Ovary (tissue), 9 donors: Measurements from ENCODE around the gene PABPN1. TPM values are rescaled to one million over a fixed set of nuclear protein-coding genes. Genes with fewer than 3 reads are reported as not detected.

Source experiments
- DNase-seq, 5 donors: peaks; one replicate each; pipeline ENCODE4 v3.0.0-alpha.2; 2019 to 2020
- H3K27ac ChIP-seq, 2 donors: fragments of 200-600 bp; one replicate each; pipeline versions ENCODE4 v1.5.1 to v1.8.0; 2019 to 2022
- H3K27me3 ChIP-seq: fragments of 200-600 bp; one replicate; pipeline ENCODE4 v1.8.0; 2022
- H3K36me3 ChIP-seq: fragments of 200-600 bp; sonication (generic); one replicate; pipeline ENCODE4 v1.5.1; 2019
- H3K4me1 ChIP-seq: one replicate; pipeline ENCODE4 v1.8.1; 2013; ENCODE audit warnings: mild to moderate bottlenecking, moderate library complexity; ENCODE audit not compliant: insufficient read depth
- H3K4me3 ChIP-seq: fragments of 200-600 bp; sonication (generic); one replicate; pipeline ENCODE4 v1.5.1; 2017
- H3K9me3 ChIP-seq, 2 donors: fragments of 200-600 bp in 1 of 2; sonication (generic) in 1 of 2; one replicate each; pipeline versions ENCODE4 v1.5.1 to v1.8.1; 2013 to 2019; ENCODE audit warnings: mild to moderate bottlenecking in 1 of 2, moderate library complexity in 1 of 2
- EP300 ChIP-seq: sonication (generic); formaldehyde crosslinking; IDR thresholded peaks from one replicate; pipeline ENCODE4 v1.6.1; 2017; ENCODE audit warnings: antibody characterized with exemption
- POLR2A ChIP-seq: fragments of 450-650 bp; IDR thresholded peaks from one replicate; pipeline ENCODE4 v1.6.1; 2017; ENCODE audit warnings: antibody characterized with exemption, mild to moderate bottlenecking, moderate library complexity
- WGBS, 3 donors: extraction: QIAGEN DNeasy Blood & Tissue Kit in 1 of 3; methylation state at CpG; one replicate each; pipeline versions ENCODE4 v1.1.5 to v1.1.7; 2013 to 2017; 5-methylcytosine and 5-hydroxymethylcytosine counted together
- intact Hi-C, 4 donors: fragments of 100-400 bp; cut with DNase I; formaldehyde crosslinking; loops; one replicate each; pipeline versions ENCODE4 v1.11.0 to v1.15.1; 2022 to 2023
- polyA plus RNA-seq, 2 donors: library from polyadenylated mRNA; stranded (reverse); fragments of 200-250 nt in 1 of 2; fragments of 350-450 nt in 1 of 2; fragmentation: Illumina TruSeq in 1 of 2; extraction: RNeasy Lipid Tissue Mini Kit (QIAGEN cat#74804) in 1 of 2; gene quantifications; one replicate each; pipeline ENCODE4 v1.2.3, GENCODE V29; 2013 to 2014
- total RNA-seq, 7 donors: library from RNA; depleted of rRNA in 2 of 7; stranded (reverse); fragments of >200 nt in 2 of 7; fragmentation: NEBNext Ultra II Directional in 3 of 7; extraction: Animal tissue kit (Norgen Biotek cat#: 25700) in 3 of 7; gene quantifications; one replicate each; pipeline versions ENCODE4 v1.1.0 to v1.2.4, GENCODE V29; 2016 to 2023
- TF ChIP-seq, protein P1 (sequence below), 3 donors: fragments of 450-650 bp in 2 of 3; fragments of 200-600 bp in 1 of 3; IDR thresholded peaks; one replicate each; pipeline versions ENCODE4 v1.5.1 to v1.8.0; 2016 to 2022; ENCODE audit warnings: antibody characterized with exemption in 3 of 3, mild to moderate bottlenecking in 1 of 3
- donor health status: DM: no; HTN: no; CAD: no; lungs with moderate emphysema.
- donor health status: DM: no; HTN: no; CAD: no.
- donor health status: Bipolar disorder and iron deficiency.
- donor health status: DM: yes; HTN: yes; CAD: no.
- donor health status: DM: no; HTN: no; CAD: no.
- donor health status: DM: yes; HTN: yes; CAD: no.

The PABPN1 gene
- total and polyA plus RNA-seq, 9 donors: 37.2 to 164 (median 136) TPM

GRCh38 chr14:23359722-23360447 lies 38.6 kb downstream of the PABPN1 start:
- no peak for DNase-seq
- WGBS, 3 donors: 81 to 87% (median 85%) methylated on average over 22 of the region's 22 CpGs
- Histone ChIP-seq H3K27ac (no peak overlapping the region), H3K4me3 (no peak overlapping the region), H3K9me3 (no peaks in the 10 kb centered on the region), H3K4me1 (no peaks in the 10 kb centered on the region), H3K36me3 (no peaks in the 10 kb centered on the region), H3K27me3 (no peaks in the 10 kb centered on the region)
- intact Hi-C loops: no loop called here
- TF ChIP-seq EP300: no peak
- TF ChIP-seq, protein P1, sequence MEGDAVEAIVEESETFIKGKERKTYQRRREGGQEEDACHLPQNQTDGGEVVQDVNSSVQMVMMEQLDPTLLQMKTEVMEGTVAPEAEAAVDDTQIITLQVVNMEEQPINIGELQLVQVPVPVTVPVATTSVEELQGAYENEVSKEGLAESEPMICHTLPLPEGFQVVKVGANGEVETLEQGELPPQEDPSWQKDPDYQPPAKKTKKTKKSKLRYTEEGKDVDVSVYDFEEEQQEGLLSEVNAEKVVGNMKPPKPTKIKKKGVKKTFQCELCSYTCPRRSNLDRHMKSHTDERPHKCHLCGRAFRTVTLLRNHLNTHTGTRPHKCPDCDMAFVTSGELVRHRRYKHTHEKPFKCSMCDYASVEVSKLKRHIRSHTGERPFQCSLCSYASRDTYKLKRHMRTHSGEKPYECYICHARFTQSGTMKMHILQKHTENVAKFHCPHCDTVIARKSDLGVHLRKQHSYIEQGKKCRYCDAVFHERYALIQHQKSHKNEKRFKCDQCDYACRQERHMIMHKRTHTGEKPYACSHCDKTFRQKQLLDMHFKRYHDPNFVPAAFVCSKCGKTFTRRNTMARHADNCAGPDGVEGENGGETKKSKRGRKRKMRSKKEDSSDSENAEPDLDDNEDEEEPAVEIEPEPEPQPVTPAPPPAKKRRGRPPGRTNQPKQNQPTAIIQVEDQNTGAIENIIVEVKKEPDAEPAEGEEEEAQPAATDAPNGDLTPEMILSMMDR (IDR thresholded peaks at IDR 0.05): no peak
- no peak for TF ChIP-seq POLR2A

DNA sequence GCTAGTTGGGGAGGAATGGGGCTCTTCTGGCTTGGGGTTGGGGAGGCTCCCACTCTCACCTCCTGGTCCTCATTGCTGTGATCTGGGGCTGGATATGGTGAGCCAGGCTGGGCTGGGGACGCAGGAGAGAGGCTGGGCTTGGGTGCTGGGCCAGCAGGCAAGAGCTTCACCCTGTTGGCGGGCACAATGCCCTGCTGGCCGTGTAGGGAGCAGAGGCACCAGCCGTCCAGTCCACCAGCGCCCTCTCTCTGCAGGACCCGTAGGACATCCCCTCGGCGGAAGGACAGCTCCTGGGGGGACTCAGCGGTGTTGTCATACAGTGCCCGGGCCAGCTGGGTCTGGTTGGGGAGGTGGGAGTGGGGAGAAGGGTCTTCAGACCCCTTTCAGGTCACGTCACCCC lies 39.2 kb downstream of the PABPN1 start:
- Histone ChIP-seq H3K4me3 (no peak overlapping the region), H3K9me3 (no peaks in the 10 kb centered on the region), H3K36me3 (no peaks in the 10 kb centered on the region), H3K27me3 (no peaks in the 10 kb centered on the region), H3K4me1 (no peaks in the 10 kb centered on the region), H3K27ac (no peak overlapping the region)
- 76 to 78% (median 78%) methylated on average over 11 of the region's 11 CpGs for WGBS, 3 donors
- DNase-seq: no peak
- intact Hi-C loops: no loop called here
- TF ChIP-seq EP300 (no peak), POLR2A (no peak)
- TF ChIP-seq, protein P1 (IDR thresholded peaks at IDR 0.05): no peak

GRCh38 chr14:23361320-23361719 lies 40.1 kb downstream of the PABPN1 start:
- H3K27ac ChIP-seq: no peak overlapping the region
- no peaks in the 10 kb centered on the region for H3K27me3 ChIP-seq
- intact Hi-C loops: no loop called here

DNA sequence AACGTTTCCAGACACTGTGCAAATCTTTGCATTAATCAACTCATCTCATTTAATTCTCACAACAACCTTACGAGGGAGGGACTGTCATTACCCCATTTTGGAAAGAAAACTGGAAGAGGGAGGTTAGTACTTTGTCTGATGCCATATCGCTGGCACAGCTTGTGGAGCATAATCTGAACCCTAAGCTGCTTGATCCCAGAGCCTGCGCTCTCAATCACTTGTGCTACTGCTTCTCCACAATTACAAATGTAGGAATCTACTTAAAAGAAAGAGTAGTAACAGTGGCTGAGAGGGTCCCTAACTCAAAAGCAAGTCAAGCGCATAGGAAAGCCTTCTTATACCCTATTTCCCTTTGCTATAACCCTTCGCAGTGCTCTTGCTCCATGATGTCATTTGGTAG lies 40.5 kb downstream of the PABPN1 start:
- WGBS, 3 donors: 76 to 93% (median 77%) methylated on average over 6 of the region's 6 CpGs
- Histone ChIP-seq H3K27me3 (no peaks in the 10 kb centered on the region), H3K4me1 (no peaks in the 10 kb centered on the region), H3K9me3 (no peaks in the 10 kb centered on the region), H3K36me3 (no peaks in the 10 kb centered on the region), H3K27ac (no peak overlapping the region), H3K4me3 (no peak overlapping the region)
- TF ChIP-seq POLR2A: no peak
- TF ChIP-seq EP300: no peak
- TF ChIP-seq, protein P1 (IDR thresholded peaks at IDR 0.05): no peak
- intact Hi-C loops: loop anchor here in 1 of 4 donors (1.0 kb wide), 1 partner anchor 41 kb away; no protein-coding TSS in a partner anchor
- DNase-seq: no peak

More at GRCh38 chr14:23361320-23361719, 40.1 kb downstream of the PABPN1 start:
- TF ChIP-seq EP300: no peak
- TF ChIP-seq, protein P1 (IDR thresholded peaks at IDR 0.05): no peak
- no peak for TF ChIP-seq POLR2A
- H3K36me3 ChIP-seq: no peaks in the 10 kb centered on the region
- DNase-seq: no peak
- H3K9me3 ChIP-seq: no peaks in the 10 kb centered on the region
- H3K4me3 ChIP-seq: no peak overlapping the region
- no peaks in the 10 kb centered on the region for H3K4me1 ChIP-seq
